A673 (cell line): ENCODE data around the gene SRP68. TPM values are rescaled to one million over a fixed set of nuclear protein-coding genes. Genes with fewer than 3 reads are reported as not detected.

Experiments used
- BruUV-seq: library from RNA; stranded (reverse); fragments of 400-500 nt; replicated peaks from 2 replicates; lab custom pipeline; 2021; lab: Mats Ljungman, UMichigan
- CTCF ChIA-PET: fragments of 300-600 bp; sonication (Branson Sonifier 250); formaldehyde crosslinking; loops from one replicate; lab custom pipeline; 2022; ENCODE audit warnings: antibody characterized with exemption; lab: Charles Lee
- POLR2A ChIA-PET: fragments of 300-600 bp; sonication (Branson Sonifier 250); formaldehyde crosslinking; loops from one replicate; lab custom pipeline; 2022; ENCODE audit warnings: antibody characterized with exemption; ENCODE audit not compliant: low non-redundant PET; lab: Charles Lee
- DNase-seq: peaks from one replicate; pipeline ENCODE4 v3.0.0-alpha.2; 2015; ENCODE audit warnings: low spot score
- H3K27ac ChIP-seq: fragments of 200-600 bp; sonication (generic); 2 replicates; pipeline ENCODE4 v1.5.1; 2016; ENCODE audit warnings: mixed run types, low read depth, mild to moderate bottlenecking, mixed read lengths, antibody characterized with exemption, low read length; ENCODE audit not compliant: poor library complexity, severe bottlenecking
- H3K27me3 ChIP-seq: fragments of 200-600 bp; sonication (generic); replicated peaks from 2 replicates; pipeline ENCODE4 v1.6.1; 2017; ENCODE audit warnings: mixed run types, low read depth, mild to moderate bottlenecking, mixed read lengths, antibody characterized with exemption, low read length; ENCODE audit not compliant: insufficient read depth, poor library complexity
- H3K36me3 ChIP-seq: fragments of 200-600 bp; sonication (generic); 2 replicates; pipeline ENCODE4 v1.6.1; 2016; ENCODE audit warnings: mixed run types, mild to moderate bottlenecking, mixed read lengths, antibody characterized with exemption, low read length; ENCODE audit not compliant: insufficient read depth, poor library complexity, severe bottlenecking
- H3K4me1 ChIP-seq: fragments of 200-600 bp; sonication (generic); 2 replicates; pipeline ENCODE4 v1.6.1; 2017; ENCODE audit warnings: mixed run types, mild to moderate bottlenecking, mixed read lengths, antibody characterized with exemption, low read length; ENCODE audit not compliant: insufficient read depth, poor library complexity, severe bottlenecking
- H3K4me3 ChIP-seq: fragments of 200-600 bp; sonication (generic); 2 replicates; pipeline ENCODE4 v1.5.1; 2016; ENCODE audit warnings: low read depth, mixed run types, mild to moderate bottlenecking, mixed read lengths, low read length; ENCODE audit not compliant: poor library complexity, severe bottlenecking
- H3K9me3 ChIP-seq: fragments of 200-600 bp; sonication (generic); 2 replicates; pipeline ENCODE4 v1.6.1; 2016; ENCODE audit warnings: mixed run types, low read depth, mild to moderate bottlenecking, mixed read lengths, antibody characterized with exemption, low read length; ENCODE audit not compliant: poor library complexity, severe bottlenecking
- CTCF ChIP-seq: fragments of 300-800, 200-600 bp; sonication (generic); conservative IDR thresholded peaks from 2 replicates; pipeline ENCODE4 v1.5.1; 2017; ENCODE audit warnings: low read depth, mild to moderate bottlenecking, antibody characterized with exemption, low read length, moderate library complexity, mixed read lengths
- EZH2 ChIP-seq: fragments of 200-600 bp; sonication (generic); IDR thresholded peaks from 2 replicates; pipeline ENCODE4 v1.6.1; 2017; ENCODE audit warnings: borderline replicate concordance, low read depth, mild to moderate bottlenecking, mixed read lengths, antibody characterized with exemption, low read length; ENCODE audit not compliant: poor library complexity, severe bottlenecking
- intact Hi-C: fragments of 100-400 bp; cut with micrococcal nuclease; formaldehyde crosslinking; loops from one replicate; pipeline ENCODE4 v1.10.0; 2022; ENCODE audit not compliant: unreplicated experiment
- total RNA-seq: library from RNA; stranded (reverse); gene quantifications from 2 replicates; pipeline ENCODE4 v1.2.3, GENCODE V29; 2021

Gene SRP68
- total RNA-seq, 1 experiment from 2014 or later, result 96.4 TPM

DNA sequence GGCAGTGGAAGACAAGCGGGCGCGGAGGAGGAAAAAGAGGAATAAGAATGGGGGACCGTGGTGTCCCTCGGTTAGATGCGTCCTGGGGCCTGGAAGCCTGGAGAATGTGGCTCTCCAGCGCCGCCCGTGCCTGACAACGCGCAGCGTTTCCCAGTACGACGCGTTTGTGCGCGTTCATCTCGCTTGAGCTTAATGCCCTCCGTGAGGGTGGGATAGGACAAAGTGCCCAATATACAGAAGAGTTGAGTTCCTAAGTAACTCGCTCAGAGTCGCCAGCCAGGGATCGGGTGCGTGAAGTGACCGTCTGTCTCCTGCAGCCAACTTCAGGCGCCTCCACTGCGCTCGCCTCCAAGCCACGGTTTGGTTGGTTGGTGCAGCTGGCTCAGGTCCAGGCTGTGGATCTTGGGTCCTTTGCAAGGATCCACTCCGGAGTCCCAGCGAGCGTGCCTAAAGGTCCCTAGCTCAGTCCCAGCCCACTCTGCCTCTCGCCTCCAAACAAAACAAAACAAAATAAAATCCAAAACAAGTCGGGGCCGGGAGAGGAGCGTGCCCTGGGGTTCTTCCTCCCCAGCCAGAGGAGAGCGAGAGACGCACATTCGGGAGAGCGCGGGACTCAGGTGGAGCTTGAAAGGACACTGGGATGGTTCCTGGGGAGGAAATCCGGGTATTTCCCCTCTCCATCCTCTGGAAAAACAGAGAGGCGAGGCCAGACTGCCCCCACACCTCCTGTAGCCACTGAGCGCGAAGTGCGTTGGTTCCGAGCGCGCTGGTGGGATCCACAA is 3.2 kb upstream of the SRP68 start:
- TF ChIP-seq EZH2, result peak; percentile 21
- peak; percentile 46 for TF ChIP-seq CTCF
- peak; percentile 67 for DNase-seq
- Histone ChIP-seq H3K4me1 (peaks cover 17% of the 10 kb centered on the region), H3K36me3 (no peaks in the 10 kb centered on the region), H3K9me3 (no peaks in the 10 kb centered on the region), H3K4me3 (peak overlapping the region; percentile 24), H3K27me3 (peaks cover 71% of the 10 kb centered on the region), H3K27ac (no peak overlapping the region)
- POLR2A ChIA-PET, result no interaction called here
- BruUV-seq, result no TSS peak
- CTCF ChIA-PET, result interaction anchor here (0.5 kb wide), 1 partner anchor 57 kb away, joined by 3 read pairs; no protein-coding TSS in a partner anchor
- intact Hi-C loops, result loop anchor here (10.0 kb wide), 1 partner anchor 61 kb away; no protein-coding TSS in a partner anchor

DNA sequence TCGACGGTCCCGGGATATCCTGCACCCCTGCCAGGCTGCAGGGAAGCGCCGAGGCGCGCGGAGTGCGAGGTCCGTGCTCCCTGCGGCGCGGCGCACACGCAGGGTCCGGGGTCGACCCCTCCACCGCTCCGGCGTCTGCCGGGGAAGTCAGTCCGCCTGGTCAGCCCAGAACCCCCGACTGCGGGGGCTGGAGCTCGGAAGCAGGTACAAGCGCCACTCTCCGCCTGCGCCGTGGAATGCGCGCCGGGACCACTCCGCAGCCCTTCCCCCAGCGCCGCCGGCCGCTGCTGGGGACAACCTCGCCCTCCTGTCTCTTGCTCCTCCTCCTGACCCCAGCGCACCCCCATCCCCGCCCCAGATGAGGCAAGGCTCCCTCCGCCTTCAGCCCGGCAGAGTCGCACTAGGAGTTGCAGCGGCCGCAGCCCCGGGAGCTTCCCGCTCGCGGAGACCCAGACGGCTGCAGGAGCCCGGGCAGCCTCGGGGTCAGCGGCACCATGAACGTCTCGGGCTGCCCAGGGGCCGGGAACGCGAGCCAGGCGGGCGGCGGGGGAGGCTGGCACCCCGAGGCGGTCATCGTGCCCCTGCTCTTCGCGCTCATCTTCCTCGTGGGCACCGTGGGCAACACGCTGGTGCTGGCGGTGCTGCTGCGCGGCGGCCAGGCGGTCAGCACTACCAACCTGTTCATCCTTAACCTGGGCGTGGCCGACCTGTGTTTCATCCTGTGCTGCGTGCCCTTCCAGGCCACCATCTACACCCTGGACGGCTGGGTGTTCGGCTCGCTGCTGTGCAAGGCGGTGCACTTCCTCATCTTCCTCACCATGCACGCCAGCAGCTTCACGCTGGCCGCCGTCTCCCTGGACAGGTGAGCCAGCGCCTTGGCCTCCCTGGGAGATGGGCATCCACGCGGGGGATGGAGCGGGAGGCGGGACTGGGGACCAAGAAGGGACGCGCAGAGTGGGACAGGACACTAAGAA is 2.4 kb upstream of the SRP68 start, which contains the start of gene GALR2:
Gene GALR2 (plus strand): TSS at position 392 of the 974 bp plus-strand sequence. CDS start 103 bp downstream, at position 495.
- ChIA-PET CTCF (interaction anchor here (0.5 kb wide), 1 partner anchor 56 kb away, joined by 3 read pairs; no protein-coding TSS in a partner anchor), POLR2A (no interaction called here)
- no peak for DNase-seq
- Histone ChIP-seq H3K27me3 (peaks cover 64% of the 10 kb centered on the region), H3K27ac (no peak within 1 kb of the TSS), H3K4me3 (peak within 1 kb of the TSS; percentile 24), H3K9me3 (no peaks in the 10 kb centered on the region), H3K4me1 (peaks cover 18% of the 10 kb centered on the region), H3K36me3 (no peaks in the 10 kb centered on the region)
- intact Hi-C loops, result loop anchor here (10.0 kb wide), 1 partner anchor 60 kb away; no protein-coding TSS in a partner anchor
- TF ChIP-seq EZH2, result peak; percentile 82
- TF ChIP-seq CTCF, result no peak
- BruUV-seq, result no TSS peak

GRCh38 chr17:76071531-76072147 is 678 bp downstream of the SRP68 start:
- no peak for DNase-seq
- no peaks in the 10 kb centered on the region for H3K9me3 ChIP-seq
- peaks cover 10% of the 10 kb centered on the region for H3K36me3 ChIP-seq
- peaks cover 34% of the 10 kb centered on the region for H3K27me3 ChIP-seq
- ChIA-PET CTCF (no interaction called here), POLR2A (no interaction called here)
- H3K4me1 ChIP-seq, result peaks cover 18% of the 10 kb centered on the region
- peak overlapping the region; percentile 77 for H3K4me3 ChIP-seq
- peak overlapping the region; percentile 88 for H3K27ac ChIP-seq
- TF ChIP-seq EZH2 (no peak), CTCF (no peak)
- intact Hi-C loops, result loop anchor here (10.0 kb wide), 1 partner anchor 57 kb away; no protein-coding TSS in a partner anchor
- TSS peak; percentile 75 for BruUV-seq
